Bronchial epithelial cell (primary cell): Measurements from ENCODE around the gene CDH3. TPM values are rescaled to one million over a fixed set of nuclear protein-coding genes. Genes with fewer than 3 reads are reported as not detected.
A peak's percentile ranks its signal among the peaks of the same experiment; 100 is the strongest.

ENCODE experiments used
- DNase-seq: peaks from one replicate; pipeline ENCODE4 v3.0.0-alpha.2; 2010; ENCODE audit warnings: low read depth
- FAIRE-seq: peaks from 2 replicates; lab custom pipeline; 2011; peaks lifted over from hg19 to GRCh38; lab: Jason Lieb, UNC
- H3K27me3 ChIP-seq: 2 replicates; pipeline ENCODE4 v1.5.1; 2011; ENCODE audit warnings: low read length; ENCODE audit not compliant: control insufficient read depth, insufficient read depth
- H3K36me3 ChIP-seq: 2 replicates; pipeline ENCODE4 v1.5.1; 2011; ENCODE audit warnings: low read length; ENCODE audit not compliant: control insufficient read depth, insufficient read depth
- H3K4me3 ChIP-seq: 2 replicates; pipeline ENCODE4 v1.5.1; 2011; ENCODE audit warnings: mild to moderate bottlenecking, low read depth, low read length, control low read depth
- total RNA-seq: library from RNA; depleted of rRNA; stranded (reverse); fragments of >200 nt; gene quantifications from 2 replicates; pipeline ENCODE4 v1.2.1, GENCODE V29; 2014
- TF ChIP-seq, protein P1 (sequence below): IDR thresholded peaks from 2 replicates; pipeline ENCODE4 v1.5.1; 2011; ENCODE audit warnings: mild to moderate bottlenecking, moderate library complexity, low read length, control low read depth, inconsistent platforms; ENCODE audit not compliant: insufficient read depth, severe bottlenecking

The CDH3 gene
- total RNA-seq, 1 donor from 2014 or later, result 564 TPM

DNA sequence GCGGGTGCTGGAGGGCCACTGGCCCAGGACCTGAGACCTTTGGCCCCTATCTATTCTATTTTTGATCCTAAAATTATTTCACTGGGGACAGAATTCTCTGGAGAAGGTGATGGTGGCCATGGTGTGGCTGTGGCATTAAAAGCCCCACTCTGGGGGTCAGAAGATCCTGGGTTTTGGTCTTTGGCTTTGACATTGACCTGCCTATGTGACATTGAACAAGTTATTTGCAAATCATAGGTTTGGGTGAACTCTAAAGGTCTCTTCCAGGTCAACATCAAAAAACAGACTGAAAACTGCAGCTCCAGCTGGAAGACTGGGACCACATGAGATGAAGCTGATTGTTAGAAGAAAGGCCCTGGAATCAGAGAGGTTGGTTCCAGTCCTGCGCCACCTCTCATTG lies 89.7 kb downstream of the CDH3 start:
- FAIRE-seq, result no peak
- Histone ChIP-seq H3K27me3 (no peaks in the 10 kb centered on the region), H3K36me3 (peaks cover 4% of the 10 kb centered on the region), H3K4me3 (no peak overlapping the region)
- no peak for DNase-seq
- TF ChIP-seq, protein P1, sequence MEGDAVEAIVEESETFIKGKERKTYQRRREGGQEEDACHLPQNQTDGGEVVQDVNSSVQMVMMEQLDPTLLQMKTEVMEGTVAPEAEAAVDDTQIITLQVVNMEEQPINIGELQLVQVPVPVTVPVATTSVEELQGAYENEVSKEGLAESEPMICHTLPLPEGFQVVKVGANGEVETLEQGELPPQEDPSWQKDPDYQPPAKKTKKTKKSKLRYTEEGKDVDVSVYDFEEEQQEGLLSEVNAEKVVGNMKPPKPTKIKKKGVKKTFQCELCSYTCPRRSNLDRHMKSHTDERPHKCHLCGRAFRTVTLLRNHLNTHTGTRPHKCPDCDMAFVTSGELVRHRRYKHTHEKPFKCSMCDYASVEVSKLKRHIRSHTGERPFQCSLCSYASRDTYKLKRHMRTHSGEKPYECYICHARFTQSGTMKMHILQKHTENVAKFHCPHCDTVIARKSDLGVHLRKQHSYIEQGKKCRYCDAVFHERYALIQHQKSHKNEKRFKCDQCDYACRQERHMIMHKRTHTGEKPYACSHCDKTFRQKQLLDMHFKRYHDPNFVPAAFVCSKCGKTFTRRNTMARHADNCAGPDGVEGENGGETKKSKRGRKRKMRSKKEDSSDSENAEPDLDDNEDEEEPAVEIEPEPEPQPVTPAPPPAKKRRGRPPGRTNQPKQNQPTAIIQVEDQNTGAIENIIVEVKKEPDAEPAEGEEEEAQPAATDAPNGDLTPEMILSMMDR, result no peak

DNA sequence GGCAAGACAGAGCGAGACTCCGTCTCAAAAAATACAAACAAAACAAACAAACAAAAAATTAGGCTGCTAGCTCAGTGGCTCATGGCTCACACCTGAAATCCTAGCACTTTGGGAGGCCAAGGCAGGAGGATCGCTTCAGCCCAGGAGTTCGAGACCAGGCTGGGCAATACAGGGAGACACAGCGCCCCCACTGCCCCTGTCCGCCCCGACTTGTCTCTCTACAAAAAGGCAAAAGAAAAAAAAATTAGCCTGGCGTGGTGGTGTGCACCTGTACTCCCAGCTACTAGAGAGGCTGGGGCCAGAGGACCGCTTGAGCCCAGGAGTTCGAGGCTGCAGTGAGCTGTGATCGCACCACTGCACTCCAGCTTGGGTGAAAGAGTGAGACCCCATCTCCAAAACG lies 91.5 kb downstream of the CDH3 start:
- no peaks in the 10 kb centered on the region for H3K27me3 ChIP-seq
- FAIRE-seq, result no peak
- TF ChIP-seq, protein P1, result no peak

DNA sequence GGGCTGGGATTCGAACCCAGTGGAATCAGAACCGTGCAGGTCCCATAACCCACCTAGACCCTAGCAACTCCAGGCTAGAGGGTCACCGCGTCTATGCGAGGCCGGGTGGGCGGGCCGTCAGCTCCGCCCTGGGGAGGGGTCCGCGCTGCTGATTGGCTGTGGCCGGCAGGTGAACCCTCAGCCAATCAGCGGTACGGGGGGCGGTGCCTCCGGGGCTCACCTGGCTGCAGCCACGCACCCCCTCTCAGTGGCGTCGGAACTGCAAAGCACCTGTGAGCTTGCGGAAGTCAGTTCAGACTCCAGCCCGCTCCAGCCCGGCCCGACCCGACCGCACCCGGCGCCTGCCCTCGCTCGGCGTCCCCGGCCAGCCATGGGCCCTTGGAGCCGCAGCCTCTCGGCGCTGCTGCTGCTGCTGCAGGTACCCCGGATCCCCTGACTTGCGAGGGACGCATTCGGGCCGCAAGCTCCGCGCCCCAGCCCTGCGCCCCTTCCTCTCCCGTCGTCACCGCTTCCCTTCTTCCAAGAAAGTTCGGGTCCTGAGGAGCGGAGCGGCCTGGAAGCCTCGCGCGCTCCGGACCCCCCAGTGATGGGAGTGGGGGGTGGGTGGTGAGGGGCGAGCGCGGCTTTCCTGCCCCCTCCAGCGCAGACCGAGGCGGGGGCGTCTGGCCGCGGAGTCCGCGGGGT lies 92.1 kb downstream of the CDH3 start, which contains the start of gene CDH1:
CDH1 (plus strand) TSS at position 247 of the 684 bp plus-strand sequence; CDS start at position 371, 124 bp downstream.
- H3K36me3 ChIP-seq, result peaks cover 7% of the 10 kb centered on the region
- TF ChIP-seq, protein P1, result no peak
- peak; percentile 86 for DNase-seq
- H3K4me3 ChIP-seq, result peak within 1 kb of the TSS; percentile 93
- no peak for FAIRE-seq
- H3K27me3 ChIP-seq, result no peaks in the 10 kb centered on the region

More for the DNA sequence above, 91.5 kb downstream of the CDH3 start:
- Histone ChIP-seq H3K36me3 (peaks cover 7% of the 10 kb centered on the region), H3K4me3 (peak overlapping the region; percentile 93)
- no peak for DNase-seq

DNA sequence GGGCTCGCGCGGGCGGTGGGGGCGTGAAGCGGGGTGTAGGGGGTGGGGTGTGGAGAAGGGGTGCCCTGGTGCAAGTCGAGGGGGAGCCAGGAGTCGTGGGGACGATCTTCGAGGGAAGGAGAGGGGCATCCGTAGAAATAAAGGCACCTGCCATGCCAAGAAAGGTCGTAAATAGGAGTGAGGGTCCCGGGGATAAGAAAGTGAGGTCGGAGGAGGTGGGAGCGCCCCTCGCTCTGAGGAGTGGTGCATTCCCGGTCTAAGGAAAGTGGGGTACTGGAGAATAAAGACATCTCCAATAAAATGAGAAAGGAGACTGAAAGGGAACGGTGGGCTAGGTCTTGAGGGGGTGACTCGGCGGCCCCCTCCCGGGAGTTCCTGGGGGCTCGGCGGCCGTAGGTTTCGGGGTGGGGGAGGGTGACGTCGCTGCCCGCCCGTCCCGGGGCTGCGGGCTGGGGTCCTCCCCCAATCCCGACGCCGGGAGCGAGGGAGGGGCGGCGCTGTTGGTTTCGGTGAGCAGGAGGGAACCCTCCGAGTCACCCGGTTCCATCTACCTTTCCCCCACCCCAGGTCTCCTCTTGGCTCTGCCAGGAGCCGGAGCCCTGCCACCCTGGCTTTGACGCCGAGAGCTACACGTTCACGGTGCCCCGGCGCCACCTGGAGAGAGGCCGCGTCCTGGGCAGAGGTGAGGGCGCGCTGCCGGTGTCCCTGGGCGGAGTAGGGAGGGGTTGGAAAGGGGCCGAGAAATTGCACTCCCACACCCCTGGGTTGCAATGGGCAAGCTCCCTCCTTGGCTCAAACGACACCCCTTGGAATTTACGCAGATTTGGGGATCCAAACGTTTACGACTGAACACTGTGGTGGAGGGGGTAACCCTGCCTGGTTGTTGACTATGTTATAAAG lies 92.9 kb downstream of the CDH3 start:
- FAIRE-seq (no peak), DNase-seq (peak; percentile 45)
- Histone ChIP-seq H3K27me3 (no peaks in the 10 kb centered on the region), H3K4me3 (peak overlapping the region; percentile 93), H3K36me3 (peaks cover 7% of the 10 kb centered on the region)
- TF ChIP-seq, protein P1, result peak; percentile 53

DNA sequence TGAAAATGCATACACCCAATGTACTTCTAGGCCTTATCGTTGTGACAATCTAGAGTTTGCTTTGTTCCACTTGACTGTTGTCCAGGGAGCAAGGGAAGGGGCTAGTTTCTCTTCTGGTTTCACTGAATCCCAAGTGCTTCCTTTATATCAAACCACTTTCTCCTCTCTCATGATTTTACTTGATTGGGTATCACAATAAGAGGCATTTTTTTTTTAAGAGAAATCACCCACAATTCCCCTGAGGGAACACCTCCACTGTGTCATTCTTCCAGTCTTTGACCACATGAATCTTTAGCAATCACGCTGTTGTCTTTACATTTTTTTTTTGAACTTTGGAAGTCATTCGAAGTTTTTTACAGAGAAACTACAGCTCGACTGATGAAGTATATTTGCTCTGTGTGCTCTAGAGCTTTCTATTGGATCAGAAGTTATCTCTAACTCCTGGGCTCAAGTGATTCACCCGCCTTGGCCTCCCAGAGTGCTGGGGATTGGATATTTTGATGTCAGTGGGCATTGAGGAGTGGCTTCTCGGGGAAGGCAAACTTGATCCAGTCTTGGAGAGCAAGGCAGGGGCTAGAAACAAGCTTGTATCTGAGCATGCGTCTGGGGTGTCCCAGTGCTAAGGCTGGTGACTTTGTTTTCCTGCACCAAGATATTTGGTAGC lies 95.0 kb downstream of the CDH3 start:
- TF ChIP-seq, protein P1, result no peak
- H3K4me3 ChIP-seq, result no peak overlapping the region
- peaks cover 7% of the 10 kb centered on the region for H3K36me3 ChIP-seq
- FAIRE-seq (no peak), DNase-seq (peak; percentile 64)
- no peaks in the 10 kb centered on the region for H3K27me3 ChIP-seq
